IPS DF 4.7 (cell line): ENCODE measurements around the gene SPACA7.

Source experiments
- DNase-seq: peaks from one replicate; pipeline ENCODE4 v3.0.0-alpha.2; 2013; ENCODE audit warnings: low spot score; ENCODE audit errors: extremely low read depth

The SPACA7 gene

GRCh38 chr13:112376050-112376681 lies at the start of gene SPACA7:
SPACA7 (plus strand) TSS chr13:112376355; CDS start chr13:112376386, 31 bp downstream.
- DNase-seq = no peak

- DNase-seq = no peak
Measured at GRCh38 chr13:112326821-112327370, 49.3 kb upstream of the SPACA7 start.

GRCh38 chr13:112328936-112329335 lies 47.2 kb upstream of the SPACA7 start:
- DNase-seq = no peak

GRCh38 chr13:112329376-112329775 lies 46.8 kb upstream of the SPACA7 start:
- no peak for DNase-seq

GRCh38 chr13:112330066-112330465 lies 46.1 kb upstream of the SPACA7 start:
- DNase-seq = no peak

GRCh38 chr13:112330479-112331381 lies 45.4 kb upstream of the SPACA7 start:
- DNase-seq = no peak

GRCh38 chr13:112331675-112332074 lies 44.5 kb upstream of the SPACA7 start:
- no peak for DNase-seq

GRCh38 chr13:112332727-112333126 lies 43.4 kb upstream of the SPACA7 start:
- DNase-seq = no peak

GRCh38 chr13:112333756-112334543 lies 42.2 kb upstream of the SPACA7 start:
- no peak for DNase-seq

GRCh38 chr13:112335135-112335534 lies 41.0 kb upstream of the SPACA7 start:
- no peak for DNase-seq

- DNase-seq = no peak
Measured at GRCh38 chr13:112341446-112341845, 34.7 kb upstream of the SPACA7 start.

GRCh38 chr13:112341976-112342735 lies 34.0 kb upstream of the SPACA7 start:
- no peak for DNase-seq

GRCh38 chr13:112342841-112343361 lies 33.3 kb upstream of the SPACA7 start:
- no peak for DNase-seq

GRCh38 chr13:112343591-112343990 lies 32.6 kb upstream of the SPACA7 start:
- no peak for DNase-seq

GRCh38 chr13:112345826-112346172 lies 30.4 kb upstream of the SPACA7 start:
- DNase-seq = no peak

GRCh38 chr13:112346173-112346898 lies 29.8 kb upstream of the SPACA7 start:
- no peak for DNase-seq

- no peak for DNase-seq
Measured at GRCh38 chr13:112346899-112347229, 29.3 kb upstream of the SPACA7 start.

- DNase-seq = no peak
Measured at GRCh38 chr13:112347986-112348385, 28.2 kb upstream of the SPACA7 start.

GRCh38 chr13:112348642-112349345 lies 27.4 kb upstream of the SPACA7 start:
- no peak for DNase-seq

GRCh38 chr13:112349681-112350080 lies 26.5 kb upstream of the SPACA7 start:
- DNase-seq = no peak
